Chondrocyte (in vitro differentiated cells): ENCODE results near the gene MACC1. TPM values are rescaled to one million over a fixed set of nuclear protein-coding genes. Genes with fewer than 3 reads are reported as not detected.
"Not testable (repeated sequence)": the region's sequence is repeated elsewhere in the genome, so short reads cannot be mapped to it uniquely, and the experiment has no call there.

Source experiments
- DNase-seq: peaks from one replicate; pipeline ENCODE4 v3.0.0; 2021; ENCODE audit warnings: mixed read lengths, low spot score
- H3K27ac Mint-ChIP-seq: one replicate; pipeline ENCODE4 v1.8.0; 2021; ENCODE audit warnings: mild to moderate bottlenecking, moderate library complexity, mixed read lengths; ENCODE audit not compliant: unreplicated experiment
- H3K27me3 Mint-ChIP-seq: 2 replicates; pipeline ENCODE4 v1.8.0; 2021; ENCODE audit warnings: low read depth, mixed read lengths
- H3K36me3 Mint-ChIP-seq: 2 replicates; pipeline ENCODE4 v1.8.0; 2021; ENCODE audit warnings: low read depth, mixed read lengths
- H3K4me1 Mint-ChIP-seq: 2 replicates; pipeline ENCODE4 v1.8.0; 2021; ENCODE audit warnings: low read depth, mild to moderate bottlenecking, mixed read lengths
- H3K4me3 Mint-ChIP-seq: one replicate; pipeline ENCODE4 v1.8.0; 2021; ENCODE audit warnings: mild to moderate bottlenecking, moderate library complexity, mixed read lengths; ENCODE audit not compliant: unreplicated experiment
- H3K9me3 Mint-ChIP-seq: 2 replicates; pipeline ENCODE4 v1.8.0; 2021; ENCODE audit warnings: low read depth, mixed read lengths
- total RNA-seq: library from RNA; stranded (reverse); gene quantifications from 3 replicates; pipeline ENCODE4 v1.2.1, GENCODE V29; 2021
- TF ChIP-seq, protein P1 (sequence below): fragments of 200-600 bp; sonication (generic); IDR thresholded peaks from 2 replicates; pipeline ENCODE4 v1.5.0; 2021; ENCODE audit warnings: antibody characterized with exemption, mild to moderate bottlenecking, moderate library complexity

The MACC1 gene
- total RNA-seq, 1 donor from 2014 or later, result not detected

DNA sequence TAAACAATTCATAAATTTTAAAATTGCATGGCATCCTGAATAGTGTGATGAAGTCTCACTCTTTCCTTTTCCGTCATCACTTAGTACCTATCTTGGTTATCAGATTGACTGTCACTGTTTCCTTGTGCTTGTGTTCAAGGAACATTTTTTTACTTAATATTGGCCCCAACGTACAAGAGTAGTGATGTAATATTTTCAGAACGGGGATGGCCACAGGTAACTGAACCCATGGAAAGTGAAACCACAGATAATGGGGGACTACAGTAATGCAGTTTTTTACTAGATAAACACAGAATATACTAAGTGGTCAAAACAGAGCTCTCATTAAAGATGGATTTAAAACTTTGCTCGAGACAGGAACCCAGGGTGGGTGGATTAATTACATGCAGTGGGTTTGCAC lies 85.4 kb downstream of the MACC1 start:
- H3K9me3 Mint-ChIP-seq, result peaks cover 2% of the 10 kb centered on the region
- no peaks in the 10 kb centered on the region for H3K36me3 Mint-ChIP-seq
- no peak overlapping the region for H3K27ac Mint-ChIP-seq
- peaks cover 6% of the 10 kb centered on the region for H3K4me1 Mint-ChIP-seq
- no peak for DNase-seq
- TF ChIP-seq, protein P1, sequence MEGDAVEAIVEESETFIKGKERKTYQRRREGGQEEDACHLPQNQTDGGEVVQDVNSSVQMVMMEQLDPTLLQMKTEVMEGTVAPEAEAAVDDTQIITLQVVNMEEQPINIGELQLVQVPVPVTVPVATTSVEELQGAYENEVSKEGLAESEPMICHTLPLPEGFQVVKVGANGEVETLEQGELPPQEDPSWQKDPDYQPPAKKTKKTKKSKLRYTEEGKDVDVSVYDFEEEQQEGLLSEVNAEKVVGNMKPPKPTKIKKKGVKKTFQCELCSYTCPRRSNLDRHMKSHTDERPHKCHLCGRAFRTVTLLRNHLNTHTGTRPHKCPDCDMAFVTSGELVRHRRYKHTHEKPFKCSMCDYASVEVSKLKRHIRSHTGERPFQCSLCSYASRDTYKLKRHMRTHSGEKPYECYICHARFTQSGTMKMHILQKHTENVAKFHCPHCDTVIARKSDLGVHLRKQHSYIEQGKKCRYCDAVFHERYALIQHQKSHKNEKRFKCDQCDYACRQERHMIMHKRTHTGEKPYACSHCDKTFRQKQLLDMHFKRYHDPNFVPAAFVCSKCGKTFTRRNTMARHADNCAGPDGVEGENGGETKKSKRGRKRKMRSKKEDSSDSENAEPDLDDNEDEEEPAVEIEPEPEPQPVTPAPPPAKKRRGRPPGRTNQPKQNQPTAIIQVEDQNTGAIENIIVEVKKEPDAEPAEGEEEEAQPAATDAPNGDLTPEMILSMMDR, result no peak
- H3K27me3 Mint-ChIP-seq, result no peaks in the 10 kb centered on the region
- no peak overlapping the region for H3K4me3 Mint-ChIP-seq

DNA sequence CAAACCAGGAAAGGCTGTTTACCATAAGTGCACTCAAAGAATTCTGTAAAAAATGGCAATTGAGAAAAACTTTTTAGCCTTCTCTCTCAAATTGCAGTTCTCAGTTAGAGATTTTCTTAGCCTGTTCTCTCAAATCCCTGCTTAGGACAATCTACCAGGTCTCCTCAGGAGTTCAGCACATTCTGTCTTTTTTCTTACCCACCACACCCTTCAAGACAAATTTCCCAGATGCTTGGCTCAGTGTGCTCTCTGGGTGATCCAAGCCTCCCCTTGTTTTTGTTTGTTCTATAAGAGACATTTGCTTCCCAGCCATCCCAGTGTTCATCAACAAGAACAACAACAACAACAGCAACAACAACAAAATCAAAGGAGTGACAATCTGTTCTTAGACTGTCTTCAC lies 87.3 kb downstream of the MACC1 start:
- TF ChIP-seq, protein P1, result no peak
- Mint-ChIP-seq H3K36me3 (no peaks in the 10 kb centered on the region), H3K27me3 (no peaks in the 10 kb centered on the region), H3K9me3 (peaks cover 2% of the 10 kb centered on the region), H3K4me1 (peaks cover 6% of the 10 kb centered on the region), H3K27ac (no peak overlapping the region), H3K4me3 (no peak overlapping the region)
- no peak for DNase-seq

DNA sequence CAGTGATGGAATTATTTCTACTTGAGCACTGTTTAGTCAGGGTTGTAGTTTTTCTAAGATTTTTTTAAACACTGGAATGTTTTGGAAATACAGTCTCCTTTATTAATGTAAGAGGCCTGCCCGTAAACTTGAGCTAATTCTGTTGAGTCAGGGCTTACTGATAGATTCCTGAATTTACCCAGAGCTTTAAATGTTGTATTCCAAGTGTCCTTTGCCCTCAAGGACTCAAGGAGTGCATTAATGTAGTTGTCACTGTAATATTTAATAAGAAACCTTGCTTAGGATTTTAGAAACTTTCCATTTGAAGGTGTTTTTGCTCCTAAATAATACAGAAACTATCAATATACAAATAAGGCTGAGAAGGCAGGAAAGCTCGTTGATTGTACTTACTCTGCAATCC lies 89.2 kb downstream of the MACC1 start:
- Mint-ChIP-seq H3K4me3 (no peak overlapping the region), H3K36me3 (no peaks in the 10 kb centered on the region), H3K27me3 (no peaks in the 10 kb centered on the region), H3K27ac (no peak overlapping the region), H3K9me3 (peaks cover 2% of the 10 kb centered on the region), H3K4me1 (peaks cover 6% of the 10 kb centered on the region)
- TF ChIP-seq, protein P1, result no peak
- DNase-seq, result no peak

DNA sequence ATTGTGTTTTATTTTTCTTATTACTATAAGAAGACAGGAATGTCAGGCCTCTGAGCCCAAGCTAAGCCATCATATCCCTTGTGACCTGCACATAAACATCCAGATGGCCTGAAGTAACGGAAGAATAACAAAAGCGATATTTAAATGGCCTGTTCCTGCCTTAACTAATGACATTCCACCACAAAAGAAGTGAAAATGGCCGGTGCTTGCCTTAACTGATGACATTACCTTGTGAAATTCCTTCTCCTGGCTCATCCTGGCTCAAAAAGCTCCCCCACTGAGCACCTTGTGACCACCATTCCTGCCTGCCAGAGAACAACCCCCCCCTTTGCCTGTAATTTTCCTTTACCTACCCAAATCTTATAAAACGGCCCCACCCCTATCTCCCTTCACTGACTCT lies 91.1 kb downstream of the MACC1 start:
- not testable (repeated sequence) for H3K27ac Mint-ChIP-seq, H3K36me3 Mint-ChIP-seq, H3K27me3 Mint-ChIP-seq, H3K4me1 Mint-ChIP-seq, DNase-seq, H3K9me3 Mint-ChIP-seq, H3K4me3 Mint-ChIP-seq

DNA sequence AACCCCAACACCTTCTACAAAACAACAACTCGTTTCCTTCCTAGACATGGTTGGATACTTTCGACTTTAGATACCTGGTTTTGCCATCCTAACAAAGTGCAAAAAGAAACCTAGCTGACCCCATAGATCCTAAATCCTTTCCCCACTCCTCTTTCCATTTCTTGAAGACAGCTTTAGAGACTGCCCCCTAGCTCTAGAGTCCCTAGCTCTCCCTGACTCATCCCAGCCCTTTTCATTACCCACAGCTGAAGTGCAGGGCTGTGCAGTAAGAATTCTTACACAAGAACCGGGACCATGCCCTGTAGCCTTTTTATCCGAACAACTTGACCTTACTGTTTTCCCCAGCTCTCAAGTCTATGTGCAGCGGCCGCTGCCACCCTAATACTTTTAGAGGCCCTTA lies 93.1 kb downstream of the MACC1 start:
- not testable (repeated sequence) for DNase-seq, H3K4me1 Mint-ChIP-seq

DNA sequence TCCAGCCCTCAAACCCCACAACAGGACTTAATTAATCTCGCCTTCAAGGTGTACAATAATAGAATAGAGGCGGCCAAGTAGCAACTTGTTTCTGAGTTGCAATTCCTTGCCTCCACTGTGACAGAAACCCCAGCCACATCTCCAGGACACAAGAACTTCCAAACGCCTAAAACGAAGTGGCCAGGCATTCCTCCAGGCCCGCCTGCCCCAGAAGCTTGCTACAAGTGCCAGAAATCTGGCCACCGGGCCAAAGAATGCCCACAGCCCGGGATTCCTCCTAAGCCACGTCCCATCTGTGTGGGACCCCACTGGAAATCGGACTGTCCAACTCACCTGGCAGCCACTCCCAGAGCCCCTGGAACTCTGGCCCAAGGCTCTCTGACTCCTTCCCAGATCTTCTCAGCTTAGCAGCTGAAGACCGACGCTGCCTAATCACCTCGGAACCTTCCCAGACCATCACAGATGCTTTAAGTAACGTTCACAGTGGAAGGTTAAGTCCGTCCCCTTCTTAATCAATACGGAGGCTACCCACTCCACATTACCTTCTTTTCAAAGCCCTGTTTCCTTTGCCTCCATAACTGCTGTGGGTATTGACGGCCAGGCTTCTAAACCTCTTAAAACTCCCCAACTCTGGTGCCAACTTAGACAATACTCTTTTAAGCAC lies 94.4 kb downstream of the MACC1 start:
- not testable (repeated sequence) for H3K36me3 Mint-ChIP-seq, H3K4me1 Mint-ChIP-seq, DNase-seq, H3K4me3 Mint-ChIP-seq, H3K27ac Mint-ChIP-seq, H3K9me3 Mint-ChIP-seq, H3K27me3 Mint-ChIP-seq

More for the DNA sequence above, 93.1 kb downstream of the MACC1 start:
- not testable (repeated sequence) for H3K36me3 Mint-ChIP-seq, H3K4me3 Mint-ChIP-seq, H3K27me3 Mint-ChIP-seq, H3K9me3 Mint-ChIP-seq, H3K27ac Mint-ChIP-seq

DNA sequence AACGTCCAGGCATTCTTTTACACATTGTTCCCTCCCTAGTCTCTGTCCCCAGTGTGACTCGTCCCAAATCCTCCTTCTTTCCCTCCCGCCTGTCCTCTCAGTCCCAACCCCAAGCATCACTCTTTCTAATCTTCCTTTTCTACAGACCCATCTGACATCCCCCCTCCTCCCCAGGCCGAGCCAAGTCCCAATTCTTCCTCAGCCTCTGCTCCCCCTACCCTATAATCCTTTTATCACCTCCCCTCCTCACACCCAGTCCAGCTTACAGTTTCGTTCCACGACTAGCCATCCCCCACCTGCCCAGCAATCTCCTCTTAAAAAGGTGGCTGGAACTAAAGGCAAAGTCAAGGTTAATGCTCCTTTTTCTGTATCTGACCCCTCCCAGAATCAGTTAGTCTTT lies 95.1 kb downstream of the MACC1 start:
- no peak for DNase-seq
- TF ChIP-seq, protein P1, result no peak
- Mint-ChIP-seq H3K4me1 (no peaks in the 10 kb centered on the region), H3K27ac (no peak overlapping the region), H3K4me3 (no peak overlapping the region), H3K27me3 (peaks cover 4% of the 10 kb centered on the region), H3K9me3 (no peaks in the 10 kb centered on the region), H3K36me3 (no peaks in the 10 kb centered on the region)
